ENCODE data around the gene EVL.

Gene EVL

DNA sequence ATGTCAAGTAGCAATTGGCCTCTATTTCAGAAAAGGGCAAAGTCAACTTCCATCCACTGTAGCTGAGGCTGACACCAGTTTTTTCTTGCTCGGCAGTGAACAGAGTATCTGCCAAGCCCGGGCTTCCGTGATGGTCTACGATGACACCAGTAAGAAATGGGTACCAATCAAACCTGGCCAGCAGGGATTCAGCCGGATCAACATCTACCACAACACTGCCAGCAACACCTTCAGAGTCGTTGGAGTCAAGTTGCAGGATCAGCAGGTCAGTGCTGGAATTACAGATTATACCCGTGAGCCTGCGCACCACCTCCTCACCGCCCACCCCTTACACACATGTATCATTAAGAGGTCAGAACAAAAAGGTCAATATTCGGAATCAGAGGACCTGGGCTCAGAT, 19.4 kb downstream of the EVL start:
- DNase-seq (ENCODE audit: low spot score) = no peak

DNA sequence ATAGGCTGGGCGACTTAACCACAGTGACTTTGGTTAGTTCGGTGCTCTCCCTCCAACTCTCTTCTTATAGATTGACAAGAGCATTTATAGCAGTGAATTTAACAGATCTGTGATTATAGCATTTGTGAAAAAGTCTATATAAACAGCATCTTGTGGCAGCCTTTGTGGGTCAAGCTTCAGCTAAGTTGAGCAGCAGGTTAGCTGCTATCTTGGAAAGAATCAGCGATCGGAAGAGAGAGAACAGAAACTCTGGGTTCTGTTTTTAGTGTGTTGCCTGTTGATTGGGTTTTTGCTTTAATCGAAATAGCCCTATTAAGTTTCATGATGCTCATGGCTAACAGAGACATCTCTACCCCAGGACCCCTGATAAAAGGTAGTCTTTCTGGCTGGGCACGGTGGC, 20.2 kb downstream of the EVL start:
- DNase-seq (ENCODE audit: low spot score) = no peak

DNA sequence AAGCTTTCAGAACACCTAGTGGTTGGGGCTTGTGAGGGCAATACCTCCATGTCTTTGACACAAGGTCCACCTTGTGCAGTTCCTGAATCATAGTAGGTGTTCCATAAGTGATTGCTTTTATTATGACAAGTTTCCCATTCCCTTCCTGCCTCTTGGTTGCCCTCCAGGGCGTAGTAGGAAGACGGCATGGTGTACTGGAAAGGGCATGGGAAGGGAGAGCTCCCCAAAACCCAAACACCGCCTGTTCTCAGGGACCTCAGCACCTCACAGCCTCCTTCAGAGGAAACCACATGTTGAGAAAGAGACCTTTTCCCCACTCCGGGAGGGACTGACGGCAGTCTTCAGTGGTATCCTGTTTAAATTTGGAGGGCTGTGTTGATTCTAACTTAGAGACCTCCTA, 21.1 kb downstream of the EVL start:
- DNase-seq (ENCODE audit: low spot score) = no peak

- DNase-seq (ENCODE audit: low spot score) = no peak
Measured at GRCh38 chr14:100088226-100088625, 23.0 kb downstream of the EVL start.

DNA sequence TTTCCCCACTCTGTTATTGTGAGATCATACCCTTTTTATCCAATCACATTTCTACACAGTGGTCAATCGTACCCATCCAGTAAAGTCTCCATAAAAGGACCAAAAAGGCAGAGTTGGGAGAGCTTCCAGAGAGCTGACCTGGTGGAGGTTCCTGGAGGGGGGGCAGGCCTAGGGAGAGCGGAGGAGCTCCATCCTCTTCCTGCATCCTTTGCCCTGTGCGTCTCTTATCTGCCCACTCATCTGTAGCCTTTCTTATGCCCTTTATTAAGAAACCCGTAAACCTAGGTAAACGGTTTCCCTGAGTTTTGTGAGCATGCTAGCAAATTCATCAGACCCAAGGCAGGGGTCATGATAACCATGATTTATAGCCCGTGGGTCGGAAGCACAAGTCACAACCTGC, 26.2 kb downstream of the EVL start:
- no peak for DNase-seq (ENCODE audit: low spot score)

DNA sequence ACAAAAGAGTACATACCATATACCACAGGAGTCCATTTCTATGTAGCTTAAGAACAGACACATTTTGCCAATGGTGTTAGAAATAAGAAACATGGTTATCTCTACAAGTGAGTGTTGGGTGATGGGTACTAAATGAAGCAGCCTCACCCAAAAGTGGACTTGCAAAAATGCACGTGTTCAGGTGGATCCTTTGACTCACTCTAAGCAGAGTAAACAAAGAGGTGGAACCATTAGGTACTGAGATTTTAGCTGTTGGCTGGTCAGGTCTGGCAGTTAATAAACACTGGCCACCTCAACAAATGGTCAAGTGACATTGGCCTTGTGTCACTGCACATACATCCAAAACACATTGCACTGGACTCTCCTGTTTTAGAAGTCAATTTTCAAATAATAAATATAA, 27.6 kb downstream of the EVL start:
- no peak for DNase-seq (ENCODE audit: low spot score)

DNA sequence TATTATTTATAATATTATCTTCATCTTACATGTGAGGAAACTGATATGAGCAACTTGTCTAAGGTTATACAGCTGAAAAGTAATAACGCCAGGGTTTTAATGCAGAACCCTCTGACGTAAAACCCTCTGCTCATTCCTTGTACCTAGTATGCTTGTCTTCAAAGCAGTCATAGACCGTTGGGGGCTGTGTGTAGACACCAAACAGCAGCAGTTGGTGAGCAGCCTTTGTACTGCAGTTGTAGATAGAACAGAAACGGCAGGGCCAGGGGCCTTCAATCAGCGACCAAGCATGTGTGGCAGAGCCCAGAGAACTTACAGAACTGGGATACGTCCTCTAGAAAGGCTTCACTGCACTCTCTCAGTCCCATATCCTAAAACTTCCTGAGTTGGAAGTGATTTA, 28.1 kb downstream of the EVL start:
- DNase-seq (ENCODE audit: low spot score) = no peak

DNA sequence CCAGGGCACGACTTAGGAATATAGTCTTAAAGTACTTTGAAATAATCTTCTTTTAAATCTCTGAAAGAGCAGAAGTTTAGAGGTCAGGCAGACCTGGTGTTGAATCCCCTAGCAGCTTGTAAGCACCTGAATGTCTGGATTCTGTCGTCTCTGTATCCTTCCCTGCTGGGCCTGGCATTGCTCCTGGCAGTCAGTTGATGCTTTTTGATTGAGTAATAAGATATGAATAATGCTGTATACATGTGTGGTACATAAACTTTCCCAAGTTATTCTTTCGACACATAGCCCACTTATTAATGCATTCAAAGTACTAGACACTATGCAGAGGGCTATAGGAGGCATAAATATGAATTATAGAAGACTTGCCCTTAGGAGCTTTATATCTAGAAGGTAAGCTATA, 31.4 kb downstream of the EVL start:
- DNase-seq (ENCODE audit: low spot score) = no peak

DNA sequence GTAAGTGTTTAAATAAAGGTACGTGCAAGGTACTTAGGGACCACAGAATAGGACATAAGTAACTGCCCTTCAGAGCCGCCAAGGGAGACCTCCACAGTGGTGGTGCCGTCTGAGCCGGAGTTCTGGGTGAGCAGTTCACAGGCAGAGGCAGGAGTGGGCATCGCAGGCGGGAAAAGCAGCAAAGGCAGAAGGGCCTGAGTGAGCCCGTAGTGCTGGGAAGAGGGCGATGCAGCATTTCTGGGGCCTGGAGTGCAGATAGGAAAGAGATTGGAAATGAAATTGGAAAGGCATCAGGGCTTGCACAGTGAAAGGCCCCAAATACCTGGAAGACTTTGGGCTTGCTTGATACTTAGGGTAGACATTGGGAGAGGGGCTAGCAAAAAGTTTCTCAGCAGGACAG, 32.9 kb downstream of the EVL start:
- DNase-seq (ENCODE audit: low spot score) = no peak

DNA sequence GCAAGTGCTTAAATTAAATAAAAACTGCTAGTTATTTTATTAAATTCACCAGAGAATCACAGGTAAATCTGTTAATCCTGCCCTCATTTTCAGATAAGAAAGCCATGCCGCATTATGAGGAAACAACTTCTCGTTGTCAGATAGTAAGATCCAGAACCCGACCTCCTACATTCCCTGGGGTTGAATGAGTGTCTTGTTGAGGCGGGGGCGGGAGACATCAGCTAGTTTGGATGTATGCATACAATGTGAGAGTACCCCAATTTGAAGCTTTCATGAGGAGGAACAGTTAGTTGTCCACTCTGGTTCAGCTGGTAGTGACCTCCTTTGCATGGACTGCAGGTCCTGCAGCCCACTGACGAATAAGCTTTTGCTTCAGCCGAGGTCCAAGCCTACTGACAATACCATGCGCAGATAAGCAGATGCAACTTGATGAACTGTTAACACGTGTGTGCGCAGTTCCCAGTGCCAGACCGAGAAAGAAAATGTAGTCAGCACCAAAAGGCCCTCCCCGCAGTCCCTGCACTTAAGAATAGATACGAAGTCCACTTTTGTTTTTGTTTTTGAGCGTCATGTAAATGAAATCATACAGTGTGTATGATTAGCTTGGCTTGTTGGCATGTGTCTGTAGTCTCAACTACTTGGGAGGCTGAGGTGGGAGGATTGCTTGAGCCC, 34.9 kb downstream of the EVL start:
- DNase-seq (ENCODE audit: low spot score) = no peak

- DNase-seq (ENCODE audit: low spot score) = no peak
Measured at GRCh38 chr14:100102156-100102785, 37.0 kb downstream of the EVL start.

DNA sequence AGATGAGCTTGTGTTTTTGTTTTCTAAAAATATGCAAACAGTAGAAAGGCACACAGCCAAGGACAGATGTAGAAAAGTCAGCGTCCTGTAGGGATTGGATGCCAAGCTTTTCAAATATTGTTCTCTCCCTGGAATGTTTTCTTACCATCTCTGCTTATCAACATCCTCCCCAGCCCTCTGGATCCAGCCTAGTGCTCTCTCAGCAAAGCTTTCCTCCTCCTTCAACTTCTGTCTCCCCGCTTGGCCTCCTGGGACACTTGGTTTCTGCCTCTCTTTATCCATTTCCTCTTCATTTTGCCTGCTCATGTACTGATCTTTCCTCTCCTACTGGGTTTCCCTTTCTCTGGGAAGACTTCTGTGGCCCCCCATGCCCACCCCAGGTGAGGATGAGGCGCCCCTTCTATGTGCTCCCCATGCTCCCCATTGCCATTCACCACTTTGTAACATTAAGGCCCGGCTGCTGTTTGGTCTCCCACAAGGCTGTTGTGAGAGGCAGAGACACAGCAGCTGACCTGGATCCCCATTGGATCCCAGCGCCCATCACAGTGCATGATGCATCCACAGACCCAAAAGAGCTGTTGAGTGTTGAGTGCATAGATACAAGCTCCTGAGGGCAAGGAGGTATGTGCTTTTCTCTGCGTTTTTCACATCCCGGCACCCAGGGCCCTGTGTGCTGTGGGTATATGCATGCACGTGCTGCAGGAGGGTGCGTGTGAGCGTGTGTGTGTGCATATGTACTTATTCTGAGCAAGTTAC, 38.2 kb downstream of the EVL start:
- DNase-seq (ENCODE audit: low spot score) = no peak

DNA sequence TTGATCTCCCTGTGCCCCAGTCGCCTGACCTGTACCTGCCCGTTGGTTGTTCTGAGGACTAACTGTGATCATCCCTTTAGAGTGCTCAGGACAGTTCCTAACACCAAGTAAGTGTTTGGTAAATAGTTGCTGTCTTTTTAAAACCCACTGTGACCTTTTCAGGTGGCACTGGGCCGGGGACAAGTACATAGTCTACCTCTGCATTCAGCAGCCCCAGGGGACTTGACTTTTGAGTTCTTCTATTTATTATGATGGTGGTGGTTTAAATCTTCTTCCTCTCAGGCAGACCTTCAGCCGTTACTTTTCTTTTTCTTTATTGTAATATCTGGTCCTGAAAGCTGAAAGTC, 38.8 kb downstream of the EVL start:
- no peak for DNase-seq (ENCODE audit: low spot score)

DNA sequence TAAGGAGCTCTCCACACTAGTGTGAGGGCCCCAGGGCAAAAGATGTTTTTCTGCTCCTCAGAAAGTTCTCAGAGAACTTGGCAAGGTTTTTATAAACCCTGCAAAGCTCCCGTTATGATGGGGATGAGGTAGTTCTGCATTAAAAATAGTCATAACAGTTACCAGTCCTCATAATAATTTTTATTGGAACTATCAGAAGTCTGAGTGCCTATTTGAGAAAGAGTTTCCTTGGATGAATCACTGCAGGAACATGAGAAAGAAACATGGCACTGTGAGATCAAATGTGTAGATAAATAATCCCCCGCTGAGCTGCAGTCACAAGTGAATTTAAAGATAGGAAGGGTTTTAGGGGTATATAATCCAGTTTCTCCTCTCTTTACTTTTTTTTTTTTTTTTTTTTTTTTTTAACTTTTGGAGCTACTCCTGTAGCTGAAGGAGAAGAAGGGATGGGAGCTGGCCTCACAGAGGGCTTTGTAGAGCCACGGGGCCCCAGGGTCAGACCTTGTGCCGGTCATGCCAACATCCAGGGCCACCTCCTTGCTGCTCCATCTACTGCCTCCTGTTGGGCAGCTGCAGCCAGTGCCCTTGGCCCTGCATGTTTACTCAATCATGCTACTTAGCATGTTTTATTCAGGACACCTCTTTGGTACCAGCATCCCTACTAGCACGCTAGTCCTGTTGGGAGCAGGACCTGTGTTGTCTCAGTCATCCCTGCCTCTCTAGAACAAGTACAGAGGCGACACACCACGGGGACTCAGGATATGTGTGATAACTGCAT, 39.5 kb downstream of the EVL start:
- no peak for DNase-seq (ENCODE audit: low spot score)

DNA sequence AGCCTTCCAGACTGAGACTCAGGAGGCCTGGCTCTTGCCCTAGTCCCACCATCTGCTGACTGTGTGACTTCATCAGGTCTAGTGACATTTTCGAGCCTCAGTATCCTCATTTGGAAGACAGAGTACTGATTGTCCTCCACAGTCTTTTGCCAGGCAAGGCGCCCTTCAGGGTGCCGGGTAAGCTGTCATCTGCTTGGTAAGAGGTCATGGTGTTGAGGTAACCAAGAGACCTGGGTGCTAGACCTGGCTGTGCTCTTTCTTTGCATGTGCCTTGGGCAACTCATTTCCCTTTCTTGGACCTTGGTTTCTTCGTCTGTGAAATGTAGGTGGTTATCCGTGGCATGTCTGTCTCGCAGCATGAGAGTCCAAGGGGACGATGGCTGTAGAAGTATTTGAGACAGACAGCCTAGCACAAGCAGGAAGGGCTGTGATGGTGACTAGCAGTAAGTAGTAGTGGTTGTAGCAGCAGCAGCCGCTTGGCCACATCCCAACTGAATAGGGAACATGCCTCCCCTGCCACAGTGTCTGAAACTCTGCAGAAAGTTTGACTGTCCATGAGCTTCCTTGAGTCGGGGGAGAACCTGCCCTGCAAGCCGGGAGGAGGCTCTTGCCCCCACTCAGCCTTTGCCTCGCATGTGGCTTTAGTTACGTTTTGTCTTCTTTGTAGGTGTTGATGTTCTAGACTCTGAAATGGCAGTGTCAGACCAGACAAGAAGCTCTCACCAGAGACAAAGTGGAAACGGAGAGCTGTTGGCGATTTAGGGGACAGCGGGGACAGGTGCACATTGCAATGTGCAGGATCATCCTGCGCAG, 40.3 kb downstream of the EVL start:
- DNase-seq (ENCODE audit: low spot score) = no peak

DNA sequence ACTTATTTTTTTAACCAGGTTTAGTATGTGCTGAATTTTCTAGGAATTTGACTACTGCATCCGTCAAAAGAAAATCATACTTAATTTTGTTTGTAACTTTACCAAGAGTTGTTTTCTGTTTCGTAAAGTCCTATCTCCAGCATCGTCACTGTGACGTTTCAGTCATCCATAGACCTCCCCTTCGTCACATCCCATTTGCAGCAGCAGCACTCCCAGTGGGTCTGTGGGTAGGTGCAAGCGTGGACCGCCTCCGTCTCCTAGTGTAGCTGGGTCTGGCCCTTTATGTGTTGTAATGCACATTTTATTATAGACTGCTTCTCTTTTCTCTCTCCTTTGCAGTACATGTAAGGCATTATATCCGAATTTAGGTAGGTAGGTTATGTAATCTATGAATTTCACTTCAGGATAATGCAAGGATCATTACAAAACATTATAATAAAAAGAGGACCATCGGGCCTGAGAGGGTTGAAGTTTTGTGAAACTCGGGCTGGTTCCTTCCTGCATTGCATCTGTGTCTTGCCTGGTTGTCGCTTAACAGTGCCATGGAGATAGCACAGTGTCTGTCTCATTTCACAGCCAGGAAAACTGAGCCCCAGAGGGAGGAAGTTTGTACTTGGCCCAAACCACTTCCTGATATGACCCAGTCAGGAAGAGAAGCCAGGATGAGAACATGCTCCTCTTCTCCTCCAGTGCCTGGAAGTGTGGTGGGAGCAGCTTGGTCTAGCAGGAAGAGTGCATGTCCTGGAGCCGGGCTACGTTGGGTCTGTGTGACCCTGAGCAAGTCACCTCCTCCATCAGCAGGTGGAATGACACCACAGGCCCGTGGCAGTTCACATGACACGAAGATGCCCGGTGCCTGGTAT, 41.3 kb downstream of the EVL start:
- no peak for DNase-seq (ENCODE audit: low spot score)

GRCh38 chr14:100107236-100107635, 42.0 kb downstream of the EVL start:
- no peak for DNase-seq (ENCODE audit: low spot score)

DNA sequence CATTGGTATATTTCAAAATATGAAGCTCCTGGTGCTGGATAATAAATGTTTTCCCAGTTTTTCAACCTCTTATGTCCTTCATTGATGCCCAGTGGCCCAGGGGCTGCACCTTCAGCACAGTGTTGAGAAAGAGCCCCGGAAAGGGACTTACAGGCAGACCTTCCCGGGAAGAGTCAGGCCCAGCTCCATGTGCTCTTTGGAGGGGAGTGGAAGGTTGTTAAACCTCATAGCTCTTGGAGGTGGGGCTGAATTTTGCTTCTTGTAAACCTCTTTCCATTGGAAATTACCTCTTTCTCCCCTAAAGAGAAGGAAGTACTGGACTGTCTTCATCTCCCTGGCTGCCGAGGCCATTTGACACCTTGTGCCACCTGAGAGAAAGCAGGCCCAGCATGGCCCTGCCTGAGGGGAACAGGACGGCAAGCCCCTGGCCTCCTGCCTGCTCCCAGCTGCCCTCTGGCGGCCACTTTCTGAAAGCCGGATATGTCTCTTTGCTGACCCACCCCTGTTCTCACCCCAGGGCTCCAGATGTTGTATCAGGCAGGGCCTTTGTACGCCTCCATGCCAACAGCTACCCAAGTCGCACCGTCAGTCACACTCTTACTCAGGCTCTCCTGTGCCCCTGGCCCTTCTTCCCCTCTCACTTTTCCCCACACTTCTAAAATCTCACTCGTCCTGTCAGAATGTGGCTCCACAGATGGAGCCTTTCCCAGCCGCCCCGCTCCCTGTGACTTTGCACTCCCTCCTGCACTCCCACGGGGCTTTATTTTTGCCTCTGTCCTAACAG, 43.0 kb downstream of the EVL start:
- peak; percentile 84 for DNase-seq (ENCODE audit: low spot score)

GRCh38 chr14:100108840-100109593, 43.8 kb downstream of the EVL start:
- DNase-seq (ENCODE audit: low spot score) = no peak

DNA sequence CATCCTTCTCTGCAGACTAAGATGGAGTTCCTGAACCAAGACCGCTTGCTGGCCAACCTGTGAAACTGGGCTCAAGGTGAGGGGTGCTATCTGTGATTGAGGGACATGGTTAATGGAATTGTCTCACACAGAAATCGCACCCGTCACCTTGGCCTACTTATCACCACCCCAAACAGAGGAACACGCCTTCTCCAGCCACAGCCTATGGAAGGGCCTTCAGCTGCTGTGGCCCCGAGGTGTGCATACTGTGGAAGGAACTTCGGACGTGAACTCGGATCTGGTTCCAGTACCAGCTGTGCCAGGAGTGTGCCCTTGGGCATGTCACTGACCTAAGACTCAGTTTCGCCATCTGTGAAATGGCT, 44.4 kb downstream of the EVL start:
- no peak for DNase-seq (ENCODE audit: low spot score)
